Stimulated activated effector memory CD8-positive, alpha-beta T cell treated with anti-CD3 and anti-CD28 coated beads, Interleukin-12 subunit alpha, Interleukin-12 subunit beta, amount 100 ng/mL, for 72 hours (primary cell): ENCODE data around the gene RAB3D.
"Not testable (repeated sequence)": the region's sequence is repeated elsewhere in the genome, so short reads cannot be mapped to it uniquely, and the experiment has no call there.

Source experiments
- ATAC-seq: fragments of 150-1000 bp; cut with Tn5 transposase; 2 replicates; pipeline ENCODE4 v1.10.0; 2021
- DNase-seq, 2 donors: peaks; one replicate each; pipeline ENCODE4 v3.0.0; 2021 to 2022; ENCODE audit warnings: low spot score in 2 of 2
- H3K27ac Mint-ChIP-seq: one replicate; pipeline ENCODE4 v1.8.0; 2022; ENCODE audit warnings: mild to moderate bottlenecking, mixed read lengths
- H3K36me3 Mint-ChIP-seq: one replicate; pipeline ENCODE4 v1.8.0; 2022; ENCODE audit warnings: mild to moderate bottlenecking, mixed read lengths
- H3K4me1 Mint-ChIP-seq: one replicate; pipeline ENCODE4 v1.8.0; 2022; ENCODE audit warnings: mixed read lengths
- H3K4me3 Mint-ChIP-seq: one replicate; pipeline ENCODE4 v1.8.0; 2022; ENCODE audit warnings: mild to moderate bottlenecking, mixed read lengths
- H3K9me3 Mint-ChIP-seq: one replicate; pipeline ENCODE4 v1.8.0; 2022; ENCODE audit warnings: mixed read lengths

Gene RAB3D, protein sequence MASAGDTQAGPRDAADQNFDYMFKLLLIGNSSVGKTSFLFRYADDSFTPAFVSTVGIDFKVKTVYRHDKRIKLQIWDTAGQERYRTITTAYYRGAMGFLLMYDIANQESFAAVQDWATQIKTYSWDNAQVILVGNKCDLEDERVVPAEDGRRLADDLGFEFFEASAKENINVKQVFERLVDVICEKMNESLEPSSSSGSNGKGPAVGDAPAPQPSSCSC

DNA sequence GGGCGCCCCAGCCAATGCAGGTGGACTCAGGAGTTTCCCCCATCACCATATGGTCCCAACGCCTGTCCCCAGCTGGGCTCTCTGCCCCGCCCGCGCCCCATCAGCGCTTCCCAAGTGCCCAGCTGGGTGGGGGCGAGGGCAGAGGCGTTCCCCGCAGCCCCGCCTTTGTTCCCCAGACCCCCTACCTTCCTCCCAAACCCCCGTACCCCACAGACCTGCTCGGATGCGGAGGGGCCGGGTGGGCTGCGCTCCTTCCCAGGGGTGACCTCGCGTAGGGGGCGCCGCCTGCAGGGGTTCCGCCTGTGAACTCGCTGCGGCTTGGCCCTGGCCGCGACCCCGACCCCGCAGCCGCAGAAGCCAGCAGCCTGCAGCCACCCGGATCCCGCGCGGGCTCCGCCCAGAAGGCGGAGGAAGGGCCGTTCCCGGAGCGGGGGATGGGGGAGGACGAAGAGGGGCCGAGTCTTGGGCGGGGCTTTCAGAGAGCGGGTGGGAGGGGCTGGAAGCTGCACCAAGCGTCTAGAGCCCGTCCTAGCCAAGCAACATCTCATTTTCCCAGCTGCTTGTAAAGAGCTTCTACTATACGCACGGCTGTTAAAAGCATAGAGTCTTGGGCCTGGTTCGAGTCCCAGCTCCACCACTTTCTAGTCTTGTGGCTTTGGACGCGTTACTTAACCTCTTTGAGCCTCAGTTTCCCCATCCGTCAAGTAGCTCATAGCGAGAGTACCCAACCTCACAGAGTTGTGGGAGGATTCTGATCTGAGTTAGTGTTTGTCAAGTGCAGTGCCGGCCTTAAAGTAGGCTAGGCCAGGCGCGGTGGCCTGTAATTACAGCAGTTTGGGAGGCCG lies at the start of gene RAB3D:
Gene RAB3D, minus strand, starts transcription at position 404 of the 845 bp plus-strand sequence. CDS start 2,258 bp downstream, outside the sequence.
- Mint-ChIP-seq H3K4me1 (peaks cover 19% of the 10 kb centered on the region), H3K36me3 (peaks cover 31% of the 10 kb centered on the region), H3K9me3 (no peaks in the 10 kb centered on the region), H3K4me3 (peak within 1 kb of the TSS; percentile 79), H3K27ac (peak within 1 kb of the TSS; percentile 76)
- DNase-seq (peak; percentile 70 to 87), ATAC-seq (peak; percentile 95)

DNA sequence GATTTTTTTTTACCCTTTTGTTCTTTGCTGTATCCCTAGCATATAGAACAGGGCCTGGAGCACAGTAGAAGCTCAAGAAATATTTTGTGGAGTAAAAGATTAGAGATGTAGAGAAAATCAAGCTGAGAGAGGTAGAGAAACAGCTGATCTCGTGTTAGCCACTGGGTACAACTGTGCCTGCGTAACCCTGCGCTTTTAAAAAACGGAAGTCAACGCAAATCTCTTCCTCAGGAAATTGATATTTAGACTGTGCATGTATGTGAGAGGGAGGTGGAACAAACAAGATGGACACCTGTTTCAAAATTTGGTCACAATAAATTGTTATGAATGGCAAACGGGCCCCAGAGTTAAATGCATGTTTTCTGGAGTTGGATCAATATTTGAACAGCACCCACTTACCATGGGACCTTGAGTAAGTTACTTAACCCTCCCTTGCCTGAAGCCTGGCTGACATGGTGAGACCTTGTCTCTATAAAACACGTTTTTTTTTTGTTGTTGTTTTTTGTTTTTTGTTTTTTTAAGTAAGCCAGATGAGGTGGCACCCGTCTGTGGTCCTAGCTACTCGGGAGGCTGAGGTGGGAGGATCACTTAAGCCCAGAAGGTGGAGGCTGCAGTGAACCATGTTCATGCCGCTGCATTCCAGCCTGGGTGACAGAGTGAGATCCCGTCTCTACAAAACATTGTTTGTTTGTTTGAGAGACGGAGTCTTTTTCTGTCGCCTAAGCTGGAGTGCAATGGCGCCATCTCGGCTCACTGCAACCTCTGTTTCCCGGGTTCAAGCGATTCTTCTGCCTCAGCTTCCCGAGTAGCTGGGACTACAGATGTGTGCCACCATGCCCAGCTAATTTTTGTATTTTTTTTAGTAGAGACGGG lies 47.9 kb upstream of the RAB3D start:
- Mint-ChIP-seq H3K27ac (no peak overlapping the region), H3K36me3 (no peaks in the 10 kb centered on the region), H3K4me1 (peaks cover 9% of the 10 kb centered on the region), H3K9me3 (no peaks in the 10 kb centered on the region), H3K4me3 (no peak overlapping the region)
- no peak for ATAC-seq
- DNase-seq, result no peak

DNA sequence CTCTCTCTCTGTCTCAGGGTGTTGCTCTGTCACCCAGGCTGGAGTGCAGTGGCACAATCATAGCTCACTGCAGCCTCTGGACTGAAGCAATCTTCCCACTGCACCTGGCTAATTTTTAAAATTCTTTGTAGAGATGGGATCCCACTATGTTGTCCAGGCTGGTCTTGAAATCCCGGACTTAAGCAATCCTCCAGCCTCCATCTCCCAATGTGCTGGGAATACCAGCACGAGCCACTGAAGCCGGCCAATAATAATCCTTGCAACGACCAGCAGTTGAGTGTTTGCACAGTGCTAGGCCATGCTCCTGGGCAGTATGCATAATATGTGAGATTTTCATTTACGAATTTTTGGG lies 45.3 kb upstream of the RAB3D start:
- no peak for DNase-seq
- Mint-ChIP-seq H3K4me3 (no peak overlapping the region), H3K9me3 (no peaks in the 10 kb centered on the region), H3K36me3 (peaks cover 13% of the 10 kb centered on the region), H3K27ac (no peak overlapping the region), H3K4me1 (peaks cover 26% of the 10 kb centered on the region)
- ATAC-seq, result no peak

DNA sequence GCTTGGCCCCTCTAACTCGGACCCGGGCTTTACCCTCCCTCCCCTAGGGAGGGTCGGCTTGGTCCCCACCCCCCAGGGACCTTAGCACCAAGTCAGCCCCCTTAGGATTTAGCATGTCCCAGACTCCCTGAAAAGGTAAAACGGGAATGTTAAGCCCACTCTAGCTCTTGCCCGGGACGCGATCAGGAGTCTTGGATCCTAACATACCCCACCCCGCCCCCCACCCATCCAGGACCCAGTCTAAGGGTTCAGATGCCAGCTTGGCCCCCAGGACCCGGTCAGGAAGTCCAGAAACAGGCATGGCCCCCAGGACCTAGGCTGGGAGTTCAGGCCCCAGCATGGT lies 44.2 kb upstream of the RAB3D start:
- no peak overlapping the region for H3K27ac Mint-ChIP-seq
- no peak for ATAC-seq
- H3K4me1 Mint-ChIP-seq, result peaks cover 30% of the 10 kb centered on the region
- H3K36me3 Mint-ChIP-seq, result peaks cover 16% of the 10 kb centered on the region
- no peak for DNase-seq
- H3K4me3 Mint-ChIP-seq, result peak overlapping the region; percentile 83
- H3K9me3 Mint-ChIP-seq, result no peaks in the 10 kb centered on the region

DNA sequence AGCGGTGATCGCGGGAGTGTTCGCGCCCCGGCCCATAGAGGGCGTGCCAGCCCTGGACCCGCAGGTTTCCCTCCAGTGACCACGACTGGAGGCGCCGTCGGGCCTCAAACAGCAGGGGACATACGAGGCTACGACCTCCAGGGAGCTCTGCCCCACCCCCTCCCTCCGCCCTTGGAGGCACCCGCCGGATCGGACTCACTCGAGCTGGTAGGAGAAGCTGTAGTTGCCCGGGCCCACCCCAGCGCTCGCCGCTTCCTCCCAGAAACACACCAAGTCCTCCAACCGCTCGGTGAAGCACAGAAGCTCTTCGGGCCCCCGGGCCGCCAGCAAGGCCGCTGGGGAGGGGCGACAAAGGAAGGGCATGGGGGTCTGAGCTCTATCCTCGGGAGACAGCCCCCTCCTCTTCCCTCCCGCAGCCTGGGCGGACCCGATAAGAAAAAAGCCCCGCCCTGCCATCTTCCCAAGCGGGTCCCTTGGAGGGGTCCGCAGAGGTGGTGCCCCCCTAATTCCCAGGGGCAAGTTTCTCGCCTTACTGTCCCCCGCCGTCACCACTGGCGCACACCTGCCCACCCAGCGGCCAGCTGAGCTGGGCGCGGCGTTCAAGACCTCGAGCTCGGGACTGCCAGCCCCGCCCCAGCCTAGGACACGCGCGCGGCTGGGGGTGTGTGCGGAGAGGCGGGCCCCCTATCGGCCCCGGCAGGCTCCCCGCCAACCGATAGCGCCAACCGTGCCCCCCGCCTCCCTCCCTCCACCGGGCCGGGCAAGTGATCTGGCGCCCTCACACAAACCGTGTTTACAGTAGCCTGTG lies 43.6 kb upstream of the RAB3D start:
- Mint-ChIP-seq H3K4me1 (peaks cover 36% of the 10 kb centered on the region), H3K36me3 (peaks cover 22% of the 10 kb centered on the region), H3K27ac (peak overlapping the region; percentile 63), H3K9me3 (no peaks in the 10 kb centered on the region), H3K4me3 (peak overlapping the region; percentile 83)
- ATAC-seq (no peak), DNase-seq (peak; percentile 47 to 77)

DNA sequence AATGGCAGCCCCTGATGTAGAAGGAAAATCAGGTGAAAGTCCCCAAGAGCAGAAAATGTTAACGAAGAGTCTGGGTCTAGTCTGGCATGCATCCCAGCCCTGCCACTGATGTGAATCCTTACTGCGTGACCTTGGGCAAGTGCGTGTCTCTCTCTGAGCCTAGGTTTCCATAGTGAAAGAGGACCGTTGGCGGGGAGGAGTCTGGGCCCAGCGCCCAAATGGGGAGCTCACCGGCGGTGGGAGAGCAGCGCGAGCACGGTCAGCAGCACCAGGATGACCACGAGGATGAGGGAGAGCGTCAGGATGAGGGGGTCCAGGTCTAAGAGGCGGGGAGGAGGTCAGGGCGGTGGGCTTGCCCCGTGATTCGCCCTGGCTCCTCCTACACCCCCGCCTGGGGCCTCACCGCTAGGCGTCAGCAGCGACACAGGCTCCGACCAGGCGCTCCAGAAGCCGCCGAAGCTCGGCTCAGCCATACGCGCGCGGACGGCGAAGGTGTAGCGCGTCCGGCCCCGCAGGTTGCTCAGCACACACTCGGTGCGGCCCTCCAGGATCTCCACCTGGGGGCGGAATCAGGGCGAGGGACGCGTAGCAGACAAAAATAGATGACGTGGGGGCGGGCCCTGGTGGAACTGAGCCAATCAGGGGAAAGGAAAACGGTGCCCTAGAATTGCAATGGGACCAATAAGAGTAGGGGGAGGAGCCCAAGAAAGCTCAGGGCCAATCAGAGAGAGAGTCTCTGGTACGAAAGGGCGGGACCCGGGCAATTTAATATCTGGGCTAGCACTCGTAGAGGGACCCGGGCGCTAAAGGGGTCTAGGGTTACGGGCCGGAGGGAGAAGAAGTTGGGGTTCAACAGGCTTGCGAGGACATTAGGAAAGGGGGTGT lies 41.4 kb upstream of the RAB3D start:
- ATAC-seq, result peak; percentile 87

DNA sequence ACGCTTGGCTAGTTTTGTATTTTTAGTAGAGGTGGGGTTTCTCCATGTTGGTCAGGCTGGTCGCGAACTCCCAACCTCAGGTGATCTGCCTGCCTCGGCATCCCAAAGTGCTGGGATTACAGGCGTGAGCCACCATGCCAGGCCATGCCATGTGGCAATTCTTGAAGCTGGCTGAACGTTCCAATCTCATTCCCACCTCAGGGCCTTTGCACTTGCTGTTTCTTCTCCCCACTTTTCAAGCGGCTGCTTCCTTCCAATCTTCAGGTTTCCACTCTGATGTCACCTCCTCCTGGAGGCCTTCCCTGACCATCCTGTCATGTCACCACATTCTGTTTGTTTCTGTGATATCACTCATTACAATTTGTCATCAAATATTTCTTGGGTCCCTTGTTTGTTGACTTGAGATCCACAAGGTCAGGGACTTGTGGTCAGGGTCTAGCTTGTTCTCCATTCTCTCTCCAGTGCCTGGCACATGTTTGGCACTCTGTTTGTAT lies 40.4 kb upstream of the RAB3D start:
- no peaks in the 10 kb centered on the region for H3K9me3 Mint-ChIP-seq
- H3K4me3 Mint-ChIP-seq, result peak overlapping the region; percentile 83
- H3K4me1 Mint-ChIP-seq, result peaks cover 58% of the 10 kb centered on the region
- H3K27ac Mint-ChIP-seq, result peak overlapping the region; percentile 96
- peaks cover 46% of the 10 kb centered on the region for H3K36me3 Mint-ChIP-seq
- no peak for DNase-seq
- no peak for ATAC-seq

More for the DNA sequence above, 41.4 kb upstream of the RAB3D start:
- H3K4me1 Mint-ChIP-seq, result peaks cover 53% of the 10 kb centered on the region
- no peaks in the 10 kb centered on the region for H3K9me3 Mint-ChIP-seq
- DNase-seq, result peak; percentile 84 to 98
- peaks cover 41% of the 10 kb centered on the region for H3K36me3 Mint-ChIP-seq
- H3K27ac Mint-ChIP-seq, result peak overlapping the region; percentile 96
- peak overlapping the region; percentile 83 for H3K4me3 Mint-ChIP-seq

DNA sequence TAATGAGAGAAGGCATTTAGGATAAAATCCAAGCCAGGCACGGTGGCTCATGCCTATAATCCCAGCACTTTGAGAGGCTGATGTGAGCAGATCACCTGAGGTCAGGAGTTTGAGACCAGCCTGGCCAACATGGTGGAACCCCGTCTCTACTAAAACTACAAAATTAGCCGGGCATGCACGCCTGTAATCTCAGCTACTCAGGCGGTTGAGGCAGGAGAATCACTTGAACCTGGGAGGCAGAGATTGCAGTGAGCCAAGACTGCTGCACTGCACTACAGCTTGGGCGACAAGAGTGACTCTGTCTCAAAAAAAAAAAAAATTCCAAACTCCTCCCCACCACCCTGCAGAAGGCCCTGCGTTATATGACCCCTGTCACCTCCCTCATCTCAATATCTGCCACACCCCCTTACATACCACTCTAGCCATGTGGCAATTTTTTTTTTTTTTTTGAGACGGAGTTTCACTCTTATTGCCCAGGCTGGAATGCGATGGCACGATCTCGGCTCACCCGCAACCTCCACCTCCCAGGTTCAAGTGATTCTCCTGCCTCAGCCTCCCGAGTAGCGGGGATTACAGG lies 39.9 kb upstream of the RAB3D start:
- peaks cover 58% of the 10 kb centered on the region for H3K4me1 Mint-ChIP-seq
- H3K4me3 Mint-ChIP-seq, result peak overlapping the region; percentile 83
- peaks cover 46% of the 10 kb centered on the region for H3K36me3 Mint-ChIP-seq
- not testable (repeated sequence) for ATAC-seq, DNase-seq, H3K9me3 Mint-ChIP-seq, H3K27ac Mint-ChIP-seq

DNA sequence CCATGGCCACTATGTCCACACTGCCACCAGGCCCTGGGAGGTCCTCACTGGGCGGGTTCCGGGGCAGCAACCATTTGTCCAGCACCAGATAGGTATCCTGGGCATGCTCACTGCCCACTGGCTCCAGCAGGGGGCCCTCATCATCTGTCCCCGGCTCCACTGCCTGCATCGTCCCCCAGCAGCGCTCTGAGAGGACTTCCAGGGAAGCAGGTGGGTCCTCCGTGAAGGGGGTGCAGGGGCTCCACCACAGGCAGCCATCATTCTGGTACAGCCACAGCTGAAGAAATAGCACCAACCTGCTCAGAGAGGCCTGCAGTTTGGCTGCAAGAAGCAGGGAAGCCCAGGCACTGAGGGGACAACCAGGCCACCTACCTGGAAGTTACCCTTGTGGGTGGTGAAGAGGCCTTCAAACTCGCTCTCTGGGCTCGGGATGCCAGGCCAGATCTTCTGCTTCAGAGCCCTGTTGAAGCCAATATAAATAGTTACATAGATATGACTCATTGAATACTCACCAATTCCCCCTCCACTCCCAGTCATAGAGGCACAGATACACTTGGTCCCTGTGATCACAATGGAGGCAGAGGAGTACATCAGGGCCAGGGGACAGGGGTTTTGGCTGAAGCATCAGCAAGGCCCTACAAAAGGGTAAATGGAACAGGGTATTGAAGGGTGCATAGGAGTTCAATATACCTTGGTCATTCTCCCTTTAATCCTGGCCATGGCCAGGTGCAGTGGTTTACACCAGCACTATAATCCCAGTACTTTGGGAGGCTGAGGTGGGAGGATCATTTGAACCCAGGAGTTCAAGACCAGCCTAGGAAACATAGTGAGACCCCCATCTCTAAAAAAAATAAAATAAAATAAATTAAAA lies 39.1 kb upstream of the RAB3D start:
- no peak for DNase-seq
- H3K4me3 Mint-ChIP-seq, result peak overlapping the region; percentile 22
- H3K36me3 Mint-ChIP-seq, result peaks cover 46% of the 10 kb centered on the region
- peaks cover 58% of the 10 kb centered on the region for H3K4me1 Mint-ChIP-seq
- ATAC-seq, result no peak
- peak overlapping the region; percentile 61 for H3K27ac Mint-ChIP-seq
- no peaks in the 10 kb centered on the region for H3K9me3 Mint-ChIP-seq

DNA sequence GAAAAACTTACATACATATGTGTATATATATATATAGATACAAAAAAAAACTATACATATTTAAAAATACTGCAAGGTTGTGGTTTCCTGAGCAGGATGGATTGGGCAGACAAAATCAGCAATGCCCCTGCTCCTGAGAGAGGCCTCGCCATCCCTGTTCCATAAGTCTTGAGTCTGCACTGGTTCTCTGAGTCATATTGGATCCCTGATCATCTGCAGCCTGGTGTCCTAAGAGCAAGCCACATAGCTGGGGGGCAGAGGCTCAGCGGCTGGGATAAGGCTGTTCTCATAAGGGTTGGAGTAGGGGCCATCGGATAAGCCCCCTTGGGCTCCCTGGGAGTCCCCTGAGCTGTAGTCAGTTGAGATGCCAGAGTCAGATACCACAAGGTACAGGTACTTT lies 38.3 kb upstream of the RAB3D start:
- H3K4me3 Mint-ChIP-seq, result no peak overlapping the region
- no peak for DNase-seq
- no peaks in the 10 kb centered on the region for H3K9me3 Mint-ChIP-seq
- H3K36me3 Mint-ChIP-seq, result peaks cover 46% of the 10 kb centered on the region
- ATAC-seq, result no peak
- H3K27ac Mint-ChIP-seq, result peak overlapping the region; percentile 15
- H3K4me1 Mint-ChIP-seq, result peaks cover 53% of the 10 kb centered on the region

DNA sequence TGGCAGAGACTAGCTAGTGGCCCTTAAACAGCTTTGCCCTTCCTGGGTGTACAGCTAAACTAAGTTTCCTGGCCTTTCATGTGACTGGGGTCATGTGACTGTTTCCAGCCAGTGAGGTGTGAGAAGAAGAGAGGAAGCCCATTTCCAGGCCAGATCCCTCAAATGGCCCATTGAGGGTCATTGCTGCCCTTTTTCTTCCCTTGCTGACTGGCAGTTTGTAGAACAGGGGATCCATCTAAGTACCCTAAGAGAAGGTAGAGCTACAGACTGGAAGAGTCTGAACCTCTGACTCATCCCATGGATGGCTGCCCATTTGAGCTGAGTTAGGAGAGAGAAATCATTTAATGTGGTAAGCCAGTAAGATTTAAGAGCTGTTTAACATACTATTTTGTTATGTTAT lies 37.8 kb upstream of the RAB3D start:
- Mint-ChIP-seq H3K4me1 (peaks cover 49% of the 10 kb centered on the region), H3K4me3 (no peak overlapping the region), H3K9me3 (no peaks in the 10 kb centered on the region), H3K36me3 (peaks cover 46% of the 10 kb centered on the region), H3K27ac (peak overlapping the region; percentile 15)
- DNase-seq (no peak), ATAC-seq (no peak)

DNA sequence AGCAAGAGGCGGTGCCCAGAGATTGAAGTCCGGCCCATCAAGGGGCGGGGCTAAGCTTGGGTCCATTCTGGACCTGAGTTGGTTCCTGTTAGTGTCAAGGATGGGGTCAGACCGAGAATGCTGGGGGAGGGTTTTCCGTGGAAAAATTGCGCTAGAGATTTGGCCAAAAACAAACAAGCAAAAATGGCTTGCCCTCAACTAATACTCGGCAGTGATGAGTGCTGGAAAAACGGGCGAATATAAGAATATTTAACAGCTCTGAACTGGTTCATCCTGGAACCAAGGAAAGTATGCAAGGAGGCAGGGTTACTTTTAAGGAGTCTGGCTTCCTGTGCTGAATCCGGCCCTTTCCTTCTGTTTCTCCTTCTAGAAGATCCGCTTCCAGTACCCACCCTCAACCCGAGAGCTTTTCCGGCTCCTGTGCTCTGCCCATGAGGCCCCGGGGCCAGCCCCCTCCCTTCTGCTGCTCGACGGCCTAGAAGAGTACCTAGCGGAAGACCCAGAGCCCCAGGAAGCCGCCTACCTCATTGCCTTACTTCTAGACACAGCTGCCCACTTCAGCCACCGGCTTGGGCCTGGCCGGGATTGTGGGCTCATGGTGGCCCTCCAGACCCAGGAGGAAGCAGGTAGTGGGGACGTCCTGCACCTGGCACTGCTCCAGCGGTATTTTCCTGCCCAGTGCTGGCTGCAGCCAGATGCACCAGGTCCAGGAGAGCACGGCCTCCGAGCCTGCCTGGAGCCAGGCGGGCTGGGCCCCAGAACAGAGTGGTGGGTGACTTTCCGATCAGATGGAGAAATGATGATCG lies 35.9 kb upstream of the RAB3D start:
- Mint-ChIP-seq H3K4me1 (peaks cover 38% of the 10 kb centered on the region), H3K27ac (no peak overlapping the region), H3K9me3 (no peaks in the 10 kb centered on the region), H3K36me3 (peaks cover 44% of the 10 kb centered on the region), H3K4me3 (no peak overlapping the region)
- peak; percentile 44 to 83 for DNase-seq
- ATAC-seq, result peak; percentile 54
